Activated gamma-delta T cell (primary cell): Measurements from ENCODE around the gene MCTP2.
"Not testable (repeated sequence)": the region's sequence is repeated elsewhere in the genome, so short reads cannot be mapped to it uniquely, and the experiment has no call there.

ENCODE experiments used
- DNase-seq: peaks from one replicate; lab custom pipeline; 2025; lab: John Stamatoyannopoulos, UW

The MCTP2 gene

DNA sequence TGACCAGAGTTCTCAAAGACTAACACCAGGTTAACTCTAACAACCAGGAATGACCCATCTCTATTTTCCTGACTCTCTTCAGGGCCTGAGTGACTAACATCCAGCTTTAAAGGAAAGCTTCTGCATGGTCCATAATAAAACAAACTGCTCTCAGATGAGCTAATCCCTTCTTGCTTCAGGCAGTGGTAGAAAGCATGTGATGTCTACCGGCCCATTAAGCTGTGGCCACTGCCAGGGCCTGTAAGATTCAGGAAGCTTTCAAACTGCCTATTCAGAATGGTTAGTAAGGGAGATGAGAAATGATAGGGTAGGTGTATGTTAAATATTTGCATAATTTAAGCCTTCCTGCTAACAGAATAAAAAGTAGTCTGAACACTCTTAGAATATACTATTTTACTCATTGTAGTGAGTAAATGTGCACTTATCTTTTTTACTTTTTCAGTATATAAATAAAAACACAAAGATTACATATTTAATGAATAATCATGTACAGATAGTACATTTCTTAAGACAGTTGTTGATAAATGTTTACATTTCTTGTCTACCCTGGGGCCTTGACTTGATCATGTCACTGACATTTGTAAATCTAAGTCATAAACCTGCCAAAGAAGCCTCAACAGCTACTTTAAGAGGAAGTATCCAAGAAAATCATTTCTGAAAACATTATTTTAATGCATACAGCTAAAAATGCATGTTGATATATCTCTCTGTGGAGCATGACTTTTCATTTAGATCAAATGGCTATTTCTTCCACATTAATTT, 222.0 kb downstream of the MCTP2 start:
- no peak for DNase-seq

DNA sequence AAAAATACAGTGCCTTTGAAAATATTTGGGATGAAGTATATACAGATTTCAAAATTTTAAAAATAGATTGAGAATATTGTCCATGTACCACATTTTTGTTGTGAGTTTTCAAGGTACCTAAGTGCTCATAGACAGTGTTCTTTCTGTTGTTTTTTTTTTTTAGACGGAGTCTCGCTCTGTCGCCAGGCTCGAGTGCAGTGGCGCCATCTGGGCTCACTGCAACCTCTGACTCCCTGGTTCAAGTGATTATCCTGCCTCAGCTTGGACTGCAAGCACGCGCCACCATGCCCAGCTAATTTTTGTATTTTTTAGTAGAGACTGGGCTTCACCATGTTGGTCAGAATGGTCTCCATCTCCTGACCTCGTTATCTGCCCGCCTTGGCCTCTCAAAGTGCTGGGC, 223.9 kb downstream of the MCTP2 start:
- no peak for DNase-seq

DNA sequence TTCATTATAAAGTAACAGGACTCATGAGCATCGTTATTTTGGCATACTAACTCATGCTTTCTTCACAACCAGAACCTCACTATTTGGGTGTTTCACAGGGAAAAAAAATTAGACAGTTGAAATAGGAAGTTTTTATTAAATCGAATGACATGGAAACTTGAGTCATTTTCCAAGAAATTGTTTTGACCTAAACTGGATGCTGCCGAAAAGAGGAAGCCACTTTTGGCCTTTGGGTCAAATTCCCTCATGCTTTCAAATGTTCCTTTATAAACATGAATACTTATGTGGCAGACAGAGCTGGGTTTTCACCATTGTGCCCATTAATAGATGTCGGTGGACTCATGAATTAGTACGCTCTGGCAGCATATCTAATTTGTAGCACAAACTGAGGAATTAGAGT, 224.9 kb downstream of the MCTP2 start:
- DNase-seq: no peak

DNA sequence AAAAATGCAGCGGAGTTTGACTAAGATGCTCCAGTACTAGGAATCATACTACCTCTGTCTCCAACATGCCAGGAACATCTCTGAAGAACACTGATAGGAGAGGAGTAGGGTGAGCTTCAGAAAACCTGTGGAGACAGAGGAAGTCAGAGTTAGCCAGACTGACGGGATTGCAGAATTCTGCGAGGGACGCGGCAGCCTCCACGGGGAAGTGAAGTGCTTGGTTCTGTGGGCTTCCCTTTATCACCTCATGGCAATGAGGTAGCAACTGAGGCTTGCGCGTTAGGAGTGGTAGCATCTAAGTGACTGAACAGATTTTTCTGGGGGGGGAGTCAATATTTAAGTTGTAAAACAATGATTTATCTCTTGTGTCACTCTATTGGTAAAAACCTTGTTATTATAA, 226.3 kb downstream of the MCTP2 start:
- DNase-seq: no peak

DNA sequence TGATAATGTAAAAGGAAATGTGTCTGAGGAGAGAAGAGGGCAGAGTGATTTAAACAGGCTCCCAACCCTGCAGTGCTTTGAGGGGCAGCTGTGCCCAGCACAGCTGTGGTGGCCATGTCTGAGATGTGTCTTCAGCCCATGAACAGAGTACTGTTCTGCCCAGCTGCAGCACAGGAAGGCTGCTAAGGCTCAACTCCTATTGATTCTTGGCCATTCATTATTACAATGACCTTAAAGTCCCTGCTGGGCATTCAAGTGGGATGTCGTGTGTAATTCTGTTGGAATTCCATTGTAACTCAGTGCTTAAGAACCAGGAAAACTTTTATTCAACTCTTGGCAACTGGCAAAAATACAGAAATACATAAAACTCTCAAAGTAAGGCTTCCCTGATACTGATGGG, 229.3 kb downstream of the MCTP2 start:
- no peak for DNase-seq

DNA sequence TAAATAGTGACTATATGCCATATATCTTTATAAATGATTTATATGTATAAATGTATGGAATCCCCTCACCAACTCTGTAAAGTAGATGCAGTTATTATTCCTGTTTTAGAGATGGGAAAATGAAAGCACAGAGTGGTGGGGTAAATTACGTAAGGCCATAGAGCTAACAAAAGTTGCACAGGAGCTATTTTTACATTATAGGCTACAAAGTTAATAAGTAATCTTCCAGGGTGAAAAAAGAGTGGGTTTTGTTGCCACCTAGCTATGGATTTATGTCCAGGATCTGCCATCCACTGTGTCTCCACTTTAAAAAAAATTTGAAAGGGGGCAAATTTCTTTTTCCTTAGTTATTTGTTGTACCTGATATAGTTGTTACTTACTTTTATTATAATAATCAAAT, 235.7 kb downstream of the MCTP2 start:
- DNase-seq: no peak

DNA sequence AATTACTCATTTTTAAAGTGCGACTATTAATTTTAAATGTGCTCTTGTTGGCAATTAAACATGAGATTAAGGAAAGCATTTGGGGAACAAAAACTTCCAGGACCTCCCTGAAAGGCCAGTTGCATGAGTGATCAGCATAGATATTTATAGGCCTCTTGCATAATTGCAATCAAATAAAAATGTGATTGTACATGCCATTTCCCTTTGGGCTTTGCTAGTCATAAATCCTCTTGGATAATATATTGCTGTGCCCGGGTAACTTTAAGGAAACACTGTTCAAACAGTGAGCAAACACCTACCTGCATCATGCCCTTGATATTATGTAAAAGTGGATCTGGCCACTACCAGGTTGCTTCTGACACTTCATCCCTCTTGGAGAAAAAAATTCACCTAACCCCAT, 239.1 kb downstream of the MCTP2 start:
- DNase-seq: no peak

DNA sequence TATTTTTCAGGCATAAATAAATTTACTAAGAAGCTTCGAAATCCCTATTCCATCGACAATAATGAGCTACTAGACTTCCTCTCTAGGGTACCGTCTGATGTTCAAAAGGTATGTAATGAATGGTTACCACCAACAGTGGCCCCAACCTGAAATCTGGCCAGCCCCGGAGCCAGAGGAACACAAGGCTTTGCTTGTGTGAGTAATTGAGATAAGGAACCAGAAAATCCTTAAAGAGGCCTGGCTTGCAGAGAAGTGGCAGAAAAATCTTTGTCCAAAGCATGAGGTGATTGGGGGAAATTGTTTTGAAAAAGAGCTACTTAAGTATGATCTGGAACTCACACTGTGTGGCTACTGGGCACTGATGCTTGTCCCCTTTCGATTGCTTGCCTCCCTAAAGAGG, 245.3 kb downstream of the MCTP2 start:
- no peak for DNase-seq

DNA sequence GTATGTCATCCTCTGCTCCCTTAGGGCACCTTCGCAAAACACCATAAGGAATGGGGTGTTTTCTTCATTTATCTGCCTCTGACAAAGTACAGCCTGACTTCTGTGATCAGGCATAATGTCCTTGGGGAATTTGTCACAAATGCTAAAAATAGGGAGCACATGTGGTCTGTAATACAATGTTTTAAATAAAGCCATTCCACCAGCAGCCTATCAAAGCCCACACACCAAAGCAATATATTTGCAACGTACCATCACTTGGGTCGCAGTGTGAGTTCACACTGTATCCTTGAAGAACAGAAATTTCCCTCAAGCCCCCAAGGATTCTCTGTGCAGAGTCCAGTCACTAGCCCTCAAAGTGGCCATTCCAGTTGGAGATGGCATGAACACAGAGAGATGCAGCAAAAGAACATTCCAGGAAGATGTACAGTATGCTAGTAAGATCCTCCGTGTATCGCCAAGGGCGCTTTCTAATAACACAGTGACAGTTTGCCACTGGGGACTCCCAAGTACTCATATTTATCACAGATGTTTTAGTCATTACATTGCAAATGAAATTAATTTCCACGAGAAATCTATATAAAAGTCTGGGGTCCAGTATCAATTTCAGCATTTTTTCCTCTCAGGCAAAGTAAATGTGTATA, 246.7 kb downstream of the MCTP2 start:
- DNase-seq: no peak

DNA sequence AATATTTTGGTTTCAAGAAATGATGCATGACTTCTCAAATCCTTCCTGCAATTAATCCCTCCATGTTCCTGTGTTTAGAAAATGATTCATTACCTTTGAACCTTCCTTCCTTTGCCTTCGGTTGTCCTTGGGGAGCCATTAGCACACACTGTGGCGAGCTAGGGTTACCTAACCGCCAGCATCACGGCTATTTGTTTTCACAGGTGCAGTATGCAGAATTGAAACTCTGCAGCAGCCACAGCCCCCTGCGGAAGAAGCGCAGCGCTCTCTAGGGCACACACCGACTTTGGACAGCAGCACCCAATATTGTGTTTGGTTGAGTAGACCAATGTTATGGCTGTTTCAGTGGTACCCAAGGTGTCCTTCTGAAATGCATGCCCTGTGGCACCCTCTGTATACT, 247.4 kb downstream of the MCTP2 start:
- no peak for DNase-seq

DNA sequence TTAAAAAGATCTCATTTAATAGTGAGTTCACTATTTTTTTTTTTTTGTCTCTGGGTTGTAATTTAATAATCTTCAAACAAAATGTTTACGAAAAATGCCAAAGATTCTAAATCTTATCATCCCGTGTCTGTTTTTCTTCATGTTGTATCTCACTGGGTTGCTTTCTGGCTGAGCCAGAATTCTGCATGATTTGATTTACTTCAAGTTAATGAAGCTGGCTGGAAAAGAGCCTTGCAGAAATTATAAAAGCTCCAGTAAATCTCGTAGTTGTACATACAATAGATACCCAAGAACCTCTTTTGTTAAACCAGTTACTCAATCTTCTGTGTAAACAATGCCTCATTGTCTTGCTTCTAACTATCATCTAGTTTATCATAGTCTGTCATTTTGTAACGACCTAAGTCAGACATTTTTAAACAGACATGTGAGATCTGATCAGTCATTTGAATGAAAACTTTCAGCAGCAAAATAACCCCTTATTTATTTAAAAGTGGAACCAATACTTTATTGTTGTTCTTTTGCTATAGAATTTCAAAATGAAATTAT, 249.0 kb downstream of the MCTP2 start:
- no peak for DNase-seq

DNA sequence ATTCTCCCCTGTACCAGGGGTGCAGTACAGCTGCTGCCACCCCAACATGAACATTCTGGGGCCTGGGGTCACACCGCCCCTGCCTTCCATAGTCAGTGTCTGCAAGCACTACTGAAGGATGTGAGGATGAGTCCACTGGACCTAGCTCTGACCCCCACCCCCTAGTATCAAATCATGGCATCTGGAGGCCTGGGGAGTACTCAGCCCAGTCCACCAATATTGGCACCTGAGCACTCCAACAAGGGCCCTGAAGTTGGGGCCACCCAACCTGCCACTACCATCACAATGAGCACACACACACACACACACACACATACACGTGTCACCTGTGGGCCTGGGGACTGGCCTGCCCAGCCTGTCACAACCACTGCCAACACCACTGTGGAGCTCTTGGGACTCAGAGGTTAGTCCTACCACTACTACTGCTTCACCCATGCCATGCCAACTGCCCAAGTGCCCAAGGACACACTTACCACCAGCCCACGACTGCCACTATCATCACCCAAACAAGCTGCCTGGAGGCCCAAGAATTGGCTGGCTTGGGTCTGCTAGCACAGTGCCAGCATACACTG, 253.9 kb downstream of the MCTP2 start:
- DNase-seq: no peak

DNA sequence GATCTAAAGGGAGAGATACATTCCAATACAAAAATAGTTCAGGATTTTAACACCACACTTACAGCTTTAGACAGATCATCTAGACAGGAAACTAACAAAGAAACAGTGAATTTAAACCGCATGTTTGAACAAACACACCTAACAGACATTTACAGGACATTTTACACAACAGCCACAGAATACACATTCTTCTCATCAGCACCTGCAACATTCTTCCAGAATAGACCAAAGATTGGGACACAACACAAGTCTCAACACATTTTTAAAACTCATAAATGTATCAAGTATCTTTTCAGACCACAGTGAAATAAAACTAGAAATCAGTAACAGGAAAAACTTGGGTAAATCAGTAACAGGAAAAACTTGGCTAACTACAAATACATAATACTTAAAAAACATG, 256.3 kb downstream of the MCTP2 start:
- DNase-seq: no peak

DNA sequence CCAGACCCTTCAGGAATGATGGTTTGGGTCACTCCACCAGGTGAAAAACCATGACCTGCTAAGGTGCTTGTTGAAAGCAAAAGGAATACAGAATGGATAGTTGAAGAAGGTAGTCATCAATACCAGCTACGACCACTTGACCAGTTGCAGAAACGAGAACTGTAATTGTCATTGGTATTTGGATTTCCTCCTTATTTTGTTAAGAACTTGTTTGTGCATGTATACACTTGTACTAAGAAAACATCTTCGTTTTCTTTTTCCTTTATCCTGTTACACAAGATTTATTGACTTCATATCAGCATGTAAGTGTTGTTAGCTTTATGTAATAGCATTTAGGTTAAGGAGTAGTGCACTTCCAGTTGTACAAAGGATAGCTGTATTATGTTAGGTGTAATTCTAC, 261.8 kb downstream of the MCTP2 start:
- no peak for DNase-seq

DNA sequence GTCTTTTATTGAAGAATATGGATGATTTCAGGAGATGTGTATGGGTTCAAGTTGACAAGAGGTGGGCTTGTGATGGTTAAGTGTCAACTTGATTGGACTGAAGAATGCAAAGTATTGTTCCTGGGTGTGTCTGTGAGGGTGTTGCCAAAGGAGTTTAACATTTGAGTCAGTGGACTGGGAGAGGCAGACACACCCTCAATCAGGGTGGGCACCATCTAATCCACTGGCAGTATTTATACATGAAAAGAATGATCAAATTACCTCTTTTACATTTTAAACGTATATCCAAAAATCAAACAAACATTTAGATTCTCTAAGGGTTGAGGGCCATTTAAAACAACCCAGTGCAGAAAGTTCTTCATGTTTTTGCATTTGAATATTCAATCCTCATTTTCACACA, 262.2 kb downstream of the MCTP2 start:
- DNase-seq: not testable (repeated sequence)

DNA sequence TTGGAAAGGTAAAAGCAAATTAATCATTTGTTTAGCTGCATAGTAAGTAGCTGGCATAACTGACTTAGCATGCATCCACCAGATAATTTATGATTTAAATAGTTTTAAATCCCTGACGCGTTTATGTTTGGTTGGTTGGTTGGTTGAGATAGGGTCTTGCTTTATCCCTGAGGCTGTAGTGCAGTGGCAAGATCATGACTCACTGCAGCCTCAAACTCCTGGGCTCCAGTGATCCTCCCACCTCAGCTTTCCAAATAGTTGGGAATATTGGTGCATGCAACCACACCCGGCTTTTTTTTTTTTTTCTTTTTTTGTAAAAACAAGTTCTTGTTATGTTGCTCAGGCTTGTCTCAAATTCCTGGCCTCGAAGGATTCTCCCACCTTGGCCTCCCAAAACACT, 263.4 kb downstream of the MCTP2 start:
- no peak for DNase-seq

DNA sequence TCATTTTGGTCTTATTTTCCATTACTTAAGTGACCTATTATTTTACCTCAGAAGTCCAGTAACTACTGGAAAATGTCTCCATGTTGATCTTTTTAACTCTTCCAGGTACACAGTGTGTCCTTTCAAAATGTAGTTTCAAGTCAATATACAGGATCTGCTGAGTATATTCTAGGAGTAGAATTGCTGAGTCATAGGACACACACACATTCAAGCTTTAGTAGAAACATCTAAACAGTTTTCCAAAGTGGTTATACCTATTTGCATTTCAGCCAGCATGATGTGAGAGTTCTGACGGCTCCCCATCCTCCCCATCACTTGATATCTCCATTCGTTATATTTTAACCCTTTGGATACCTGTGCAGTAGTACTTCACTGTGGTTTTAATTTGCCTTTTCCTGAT, 271.9 kb downstream of the MCTP2 start:
- DNase-seq: no peak

DNA sequence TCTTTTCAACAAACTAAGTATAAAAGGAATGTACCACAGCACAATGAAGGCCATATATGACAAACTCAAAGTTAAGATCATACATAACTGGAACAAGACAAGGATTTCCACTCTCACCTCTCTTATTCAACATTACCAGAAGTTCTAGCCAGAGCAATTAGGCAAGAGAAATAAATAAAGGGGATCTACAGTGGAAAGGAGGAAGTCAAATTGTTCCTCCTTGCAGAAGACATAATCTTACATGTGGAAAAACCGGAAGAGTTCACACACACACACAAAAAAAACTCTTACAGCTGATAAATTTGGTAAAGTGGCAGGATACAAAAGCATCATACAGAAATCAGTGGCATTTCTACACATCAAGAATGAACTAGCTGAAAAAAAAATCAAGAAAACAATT, 277.9 kb downstream of the MCTP2 start:
- DNase-seq: no peak

DNA sequence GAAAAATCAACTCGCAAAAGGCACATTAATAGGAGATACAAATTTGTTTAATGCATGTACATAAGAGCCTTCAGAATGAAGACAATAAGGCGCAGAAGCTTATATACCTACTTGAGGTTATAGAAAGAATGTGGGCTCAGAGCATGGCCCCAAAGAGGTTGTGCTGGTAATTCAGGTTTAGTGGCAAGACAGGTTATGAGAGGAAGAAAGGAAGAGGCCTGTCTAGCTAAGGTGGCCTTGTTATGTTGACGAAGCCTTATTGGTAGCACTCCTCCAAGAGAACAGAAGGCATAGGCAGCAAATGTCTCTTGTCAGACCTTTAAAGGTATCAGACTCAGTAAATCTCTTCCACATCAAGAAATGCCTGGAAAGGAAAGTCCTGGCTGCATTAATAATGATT, 290.8 kb downstream of the MCTP2 start:
- no peak for DNase-seq

DNA sequence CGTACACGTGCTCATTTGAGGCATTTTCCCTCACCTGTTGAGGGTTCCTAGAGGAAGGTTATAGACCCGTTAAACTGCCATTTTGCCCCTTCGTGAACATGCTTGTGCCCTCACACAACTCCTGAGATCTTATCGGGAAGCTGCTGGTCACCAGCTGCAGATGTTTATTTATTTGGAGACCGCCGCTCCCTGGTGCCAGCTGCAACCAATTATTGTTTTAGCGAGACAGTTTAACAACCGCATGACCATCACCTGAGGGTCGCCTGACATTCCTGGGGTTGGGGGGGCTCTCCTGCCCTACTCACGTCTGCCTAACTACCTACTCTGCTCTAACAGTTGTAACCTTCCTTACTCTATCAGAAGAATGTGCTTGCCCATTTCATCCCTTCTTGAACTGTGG, 292.5 kb downstream of the MCTP2 start:
- no peak for DNase-seq

DNA sequence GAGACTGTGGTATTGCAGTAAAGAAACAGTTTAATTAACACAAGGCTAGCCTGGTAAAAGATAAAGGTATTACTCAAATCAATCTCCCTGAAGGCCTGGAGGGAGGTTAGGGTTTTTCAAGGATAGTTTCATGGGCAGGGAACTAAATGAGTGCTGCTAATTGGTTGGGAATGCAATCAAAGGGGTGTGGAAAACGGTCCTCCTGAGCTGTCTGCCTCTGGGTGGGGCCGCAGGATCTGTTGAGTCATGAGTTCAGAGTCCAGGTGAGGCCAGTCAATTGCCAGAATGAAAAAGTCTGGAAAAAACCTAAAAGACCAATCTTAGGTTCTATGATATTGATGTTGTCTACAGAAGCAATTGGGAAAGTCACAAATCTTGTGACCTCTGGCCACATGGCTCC, 293.2 kb downstream of the MCTP2 start:
- DNase-seq: no peak

DNA sequence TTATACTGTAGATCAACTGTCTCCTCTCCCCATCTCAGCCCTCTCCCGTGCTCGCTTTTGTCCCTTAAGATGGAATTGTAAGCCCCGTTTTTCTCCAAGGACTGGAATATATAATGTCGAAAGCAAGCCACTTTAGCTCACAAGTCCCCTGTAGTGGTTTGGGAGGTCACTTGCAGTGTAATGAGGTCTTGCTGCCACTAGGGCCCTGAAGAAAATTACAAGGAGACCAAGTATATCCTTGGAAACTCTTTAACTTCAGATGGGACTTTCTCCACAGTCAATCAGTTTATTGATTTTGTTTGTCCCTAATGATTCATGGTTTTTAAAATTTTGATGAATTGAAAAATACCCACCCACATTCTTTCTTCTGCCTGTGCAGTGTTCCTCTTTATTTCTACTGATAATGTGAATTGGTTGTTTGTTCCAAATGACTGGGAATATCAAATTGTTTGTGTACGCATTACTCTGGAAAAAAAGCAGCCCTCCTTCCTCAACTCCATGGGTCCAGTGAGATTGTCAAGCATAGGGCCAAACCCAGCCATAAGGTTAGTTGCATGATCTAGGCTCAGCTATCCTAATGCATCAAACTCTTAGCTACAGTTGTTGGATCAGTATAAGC, 294.8 kb downstream of the MCTP2 start:
- DNase-seq: no peak

DNA sequence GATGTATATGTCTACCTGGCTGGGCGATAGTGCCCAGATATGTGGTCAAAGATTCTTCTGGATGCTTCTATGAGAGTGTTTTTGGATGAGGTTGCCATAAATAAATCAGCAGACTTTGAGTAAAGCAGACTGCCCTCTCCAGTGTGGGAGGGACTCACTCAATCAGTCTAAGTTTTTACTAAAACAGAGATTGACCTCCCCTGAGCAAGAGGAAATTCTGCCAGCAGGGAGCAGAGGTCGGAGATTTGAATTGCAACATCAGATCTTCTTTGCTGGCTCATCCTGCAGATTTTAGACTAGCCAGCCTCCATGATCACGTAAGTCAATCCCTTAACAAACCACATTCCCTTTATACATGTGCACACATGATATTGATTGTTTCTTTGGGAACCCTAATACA, 300.9 kb downstream of the MCTP2 start:
- DNase-seq: no peak
